Gastroesophageal sphincter (tissue), 4 donors: ENCODE results near the gene GZMA. TPM values are rescaled to one million over a fixed set of nuclear protein-coding genes. Genes with fewer than 3 reads are reported as not detected.

Source experiments
- ATAC-seq: fragments of 150-250 bp; one replicate; pipeline ENCODE4 v1.9.1; 2016; ENCODE audit warnings: mild to moderate bottlenecking, moderate library complexity
- H3K27ac ChIP-seq, 4 donors: fragments of 200-600 bp; sonication (generic) in 3 of 4; 1 replicate in 3 of 4; 2 replicates in 1 of 4; pipeline ENCODE4 v1.5.1; 2016 to 2019
- H3K27me3 ChIP-seq: fragments of 200-600 bp; sonication (generic); one replicate; pipeline ENCODE4 v1.5.1; 2019
- H3K36me3 ChIP-seq, 2 donors: fragments of 200-600 bp; sonication (generic); one replicate each; pipeline ENCODE4 v1.5.1; 2019; ENCODE audit warnings: control low read depth in 1 of 2
- H3K4me1 ChIP-seq, 3 donors: fragments of 200-600 bp; sonication (generic); 1 replicate in 2 of 3; 2 replicates in 1 of 3; pipeline ENCODE4 v1.5.1; 2016 to 2019; ENCODE audit warnings: control low read depth in 2 of 3
- H3K4me3 ChIP-seq, 2 donors: fragments of 200-600 bp; sonication (generic); one replicate each; pipeline ENCODE4 v1.5.1; 2019; ENCODE audit warnings: mild to moderate bottlenecking in 1 of 2, moderate library complexity in 1 of 2
- H3K9me3 ChIP-seq, 3 donors: fragments of 200-600 bp; sonication (generic); one replicate each; pipeline ENCODE4 v1.5.1; 2017 to 2019; ENCODE audit warnings: control low read depth in 2 of 3
- EP300 ChIP-seq: sonication (generic); formaldehyde crosslinking; IDR thresholded peaks from one replicate; pipeline ENCODE4 v1.6.1; 2017; ENCODE audit warnings: antibody characterized with exemption, mild to moderate bottlenecking
- POLR2A ChIP-seq, 2 donors: fragments of 450-650 bp; IDR thresholded peaks; one replicate each; pipeline ENCODE4 v1.6.1; 2017; ENCODE audit warnings: antibody characterized with exemption in 2 of 2, mild to moderate bottlenecking in 2 of 2, moderate library complexity in 1 of 2
- POLR2AphosphoS5 ChIP-seq: sonication (generic); formaldehyde crosslinking; IDR thresholded peaks from one replicate; pipeline ENCODE4 v1.6.1; 2017; ENCODE audit warnings: antibody characterized with exemption
- WGBS, 2 donors: methylation state at CpG; one replicate each; pipeline ENCODE4 v1.1.5; 2018; ENCODE audit warnings: low coverage in 1 of 2; 5-methylcytosine and 5-hydroxymethylcytosine counted together
- total RNA-seq, 4 donors: library from RNA; depleted of rRNA; stranded (reverse); fragments of >200 nt; gene quantifications; one replicate each; pipeline ENCODE4 v1.1.0, GENCODE V29; 2016
- TF ChIP-seq, protein P1 (sequence below), 4 experiments: fragments of 200-600 bp in 2 of 4; fragments of 450-650 bp in 2 of 4; sonication (generic) in 1 of 4; IDR thresholded peaks; one replicate each; pipeline ENCODE4 v1.5.1; 2017 to 2019; ENCODE audit warnings: antibody characterized with exemption in 4 of 4, mild to moderate bottlenecking in 2 of 4, moderate library complexity in 2 of 4

GZMA gene
- total RNA-seq, result 1 to 10 TPM in 1 of 4 donors, not detected in 3; 3.5 TPM

DNA sequence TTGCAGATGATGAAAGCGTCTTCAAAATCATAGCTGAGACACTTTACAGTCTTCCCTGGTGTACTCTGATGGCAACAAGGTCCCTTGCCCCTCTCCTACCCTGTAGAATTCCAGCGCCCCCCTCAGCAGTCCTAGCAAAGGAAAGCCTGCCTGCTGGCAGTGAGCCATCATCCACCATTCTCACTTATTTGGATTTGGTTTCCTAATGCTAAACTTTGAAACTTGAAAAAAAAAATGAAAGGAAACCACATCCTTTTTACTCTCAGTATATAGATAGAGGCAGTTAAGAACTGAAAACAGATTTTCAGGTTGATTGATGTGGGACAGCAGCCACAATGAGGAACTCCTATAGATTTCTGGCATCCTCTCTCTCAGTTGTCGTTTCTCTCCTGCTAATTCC lies at the start of gene GZMA:
Gene GZMA (plus strand): TSS at position 299 of the 400 bp plus-strand sequence. CDS start 37 bp downstream, at position 336.
- no peaks in the 10 kb centered on the region for H3K36me3 ChIP-seq
- 43 to 51% methylated on average over 2 to 3 of the region's 3 CpGs for WGBS, 2 donors
- TF ChIP-seq, protein P1, sequence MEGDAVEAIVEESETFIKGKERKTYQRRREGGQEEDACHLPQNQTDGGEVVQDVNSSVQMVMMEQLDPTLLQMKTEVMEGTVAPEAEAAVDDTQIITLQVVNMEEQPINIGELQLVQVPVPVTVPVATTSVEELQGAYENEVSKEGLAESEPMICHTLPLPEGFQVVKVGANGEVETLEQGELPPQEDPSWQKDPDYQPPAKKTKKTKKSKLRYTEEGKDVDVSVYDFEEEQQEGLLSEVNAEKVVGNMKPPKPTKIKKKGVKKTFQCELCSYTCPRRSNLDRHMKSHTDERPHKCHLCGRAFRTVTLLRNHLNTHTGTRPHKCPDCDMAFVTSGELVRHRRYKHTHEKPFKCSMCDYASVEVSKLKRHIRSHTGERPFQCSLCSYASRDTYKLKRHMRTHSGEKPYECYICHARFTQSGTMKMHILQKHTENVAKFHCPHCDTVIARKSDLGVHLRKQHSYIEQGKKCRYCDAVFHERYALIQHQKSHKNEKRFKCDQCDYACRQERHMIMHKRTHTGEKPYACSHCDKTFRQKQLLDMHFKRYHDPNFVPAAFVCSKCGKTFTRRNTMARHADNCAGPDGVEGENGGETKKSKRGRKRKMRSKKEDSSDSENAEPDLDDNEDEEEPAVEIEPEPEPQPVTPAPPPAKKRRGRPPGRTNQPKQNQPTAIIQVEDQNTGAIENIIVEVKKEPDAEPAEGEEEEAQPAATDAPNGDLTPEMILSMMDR (IDR thresholded peaks at IDR 0.05), result no peak
- TF ChIP-seq EP300, result no peak
- TF ChIP-seq POLR2AphosphoS5, result no peak
- no peak for TF ChIP-seq POLR2A (IDR thresholded peaks at IDR 0.05)
- ATAC-seq, result no peak
- no peaks in the 10 kb centered on the region for H3K27me3 ChIP-seq
- H3K27ac ChIP-seq, result no peak within 1 kb of the TSS
- peak within 1 kb of the TSS in 1 of 2 donors; percentile 1 for H3K4me3 ChIP-seq
- H3K9me3 ChIP-seq, result peaks cover 0 to 3% (median 0%) of the 10 kb centered on the region in 3 donors
- H3K4me1 ChIP-seq, result no peaks in the 10 kb centered on the region

DNA sequence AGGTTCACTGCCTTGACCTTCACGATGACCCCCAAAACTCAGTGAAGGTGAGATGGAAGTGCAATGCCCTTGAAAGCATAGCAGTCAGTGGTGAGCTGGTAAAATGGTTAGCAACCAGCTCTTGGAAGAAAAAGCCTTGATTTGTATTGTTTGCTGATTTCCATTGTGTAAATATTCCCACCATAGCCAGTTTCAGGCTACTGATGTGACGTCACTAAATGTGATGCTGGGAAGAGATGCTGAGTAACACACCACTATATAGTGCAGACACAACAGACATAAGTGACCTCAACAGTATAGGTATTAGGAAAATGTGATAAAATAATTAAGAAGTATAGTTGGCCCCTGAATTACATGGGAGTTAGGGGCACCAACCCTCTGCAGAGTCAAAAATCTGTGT lies 47.3 kb upstream of the GZMA start:
- Histone ChIP-seq H3K4me3 (no peak overlapping the region), H3K4me1 (no peaks in the 10 kb centered on the region), H3K36me3 (no peaks in the 10 kb centered on the region), H3K27ac (no peak overlapping the region), H3K9me3 (peaks cover 0 to 27% (median 0%) of the 10 kb centered on the region in 3 donors), H3K27me3 (peaks cover 3% of the 10 kb centered on the region)
- TF ChIP-seq POLR2AphosphoS5, result no peak
- no peak for TF ChIP-seq POLR2A (IDR thresholded peaks at IDR 0.05)
- no peak for TF ChIP-seq EP300
- TF ChIP-seq, protein P1 (IDR thresholded peaks at IDR 0.05), result no peak
- 67 to 80% methylated on average over 1 of the region's 2 CpGs for WGBS, 2 donors
- no peak for ATAC-seq

DNA sequence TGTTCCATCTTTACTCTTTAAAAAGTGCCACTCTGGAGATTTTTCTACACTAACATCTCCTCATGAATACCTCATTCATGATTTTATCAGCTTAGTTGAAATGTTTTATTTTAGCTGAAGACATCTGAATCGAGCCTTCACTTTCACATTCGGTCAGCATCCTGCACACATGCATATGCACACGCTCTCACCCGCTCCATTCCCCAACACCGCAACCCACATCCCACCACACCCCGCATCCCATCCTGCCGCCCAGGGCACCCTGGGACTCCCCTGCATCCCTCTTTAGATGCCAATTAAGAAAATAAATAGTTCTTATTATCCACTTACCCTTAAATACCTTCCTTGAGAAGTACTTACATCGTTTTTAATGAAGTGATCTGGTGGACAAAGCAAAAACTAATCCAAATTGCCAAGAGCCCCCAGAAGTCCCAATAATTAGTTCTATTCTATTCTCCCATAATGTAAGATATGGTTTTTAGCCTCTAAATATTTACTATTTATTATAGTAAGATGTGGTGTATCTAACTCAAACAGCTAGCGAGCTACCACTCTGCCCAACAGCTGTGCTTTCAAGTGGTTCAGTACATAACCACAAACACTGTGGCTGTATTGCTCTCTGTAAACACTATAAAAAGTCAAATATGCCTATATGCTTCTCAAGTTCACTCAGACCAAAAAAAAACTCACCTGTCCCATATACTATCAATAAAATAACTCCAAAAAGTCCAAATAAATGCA lies 40.2 kb upstream of the GZMA start:
- H3K27ac ChIP-seq, result no peak overlapping the region
- TF ChIP-seq EP300, result no peak
- no peak for TF ChIP-seq POLR2A (IDR thresholded peaks at IDR 0.05)
- TF ChIP-seq POLR2AphosphoS5, result no peak
- TF ChIP-seq, protein P1 (IDR thresholded peaks at IDR 0.05), result no peak
- H3K4me3 ChIP-seq, result no peak overlapping the region
- no peak for ATAC-seq
- 87 to 88% methylated on average over 9 of the region's 9 CpGs for WGBS, 2 donors
- H3K27me3 ChIP-seq, result peaks cover 3% of the 10 kb centered on the region
- H3K36me3 ChIP-seq, result no peaks in the 10 kb centered on the region
- H3K4me1 ChIP-seq, result no peaks in the 10 kb centered on the region
- no peaks in the 10 kb centered on the region for H3K9me3 ChIP-seq

DNA sequence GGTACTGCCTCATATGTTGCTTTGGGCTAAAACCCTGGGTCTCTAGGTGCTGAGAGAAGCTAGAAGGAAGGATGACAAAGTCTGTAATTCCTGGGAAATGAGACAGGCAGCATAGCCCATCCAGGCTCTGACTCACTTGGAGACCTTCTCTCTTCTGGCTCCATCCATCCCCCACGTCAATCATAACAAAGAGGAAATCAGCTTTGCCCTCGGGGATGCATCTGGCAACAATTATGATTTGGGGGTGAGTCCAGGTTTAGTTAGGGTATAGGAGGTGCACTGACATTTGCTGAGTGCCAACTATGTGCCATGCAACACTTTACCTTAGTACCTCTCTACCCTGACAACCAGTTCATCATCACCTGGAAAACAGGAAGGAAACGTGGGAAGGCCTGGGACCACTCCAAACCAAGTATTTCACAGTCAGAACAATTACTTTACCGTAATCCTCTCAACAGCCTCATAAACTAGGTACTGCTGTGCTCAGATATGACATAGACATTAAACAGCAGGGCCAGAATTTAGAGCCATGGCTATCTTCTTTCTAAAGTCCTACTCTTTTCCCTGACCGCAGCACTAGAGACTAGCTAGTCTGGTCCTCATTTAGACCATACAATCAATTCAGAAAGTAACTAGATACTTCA lies 39.1 kb upstream of the GZMA start:
- TF ChIP-seq POLR2AphosphoS5 (no peak), POLR2A (IDR thresholded peaks at IDR 0.05) (no peak), EP300 (no peak)
- TF ChIP-seq, protein P1 (IDR thresholded peaks at IDR 0.05), result no peak
- no peaks in the 10 kb centered on the region for H3K4me1 ChIP-seq
- no peak overlapping the region for H3K27ac ChIP-seq
- no peaks in the 10 kb centered on the region for H3K36me3 ChIP-seq
- ATAC-seq, result no peak
- no peaks in the 10 kb centered on the region for H3K9me3 ChIP-seq
- no peaks in the 10 kb centered on the region for H3K27me3 ChIP-seq
- H3K4me3 ChIP-seq, result no peak overlapping the region
- 46 to 47% methylated on average over 3 to 5 of the region's 5 CpGs for whole genome bisulfite sequencing, 2 donors

DNA sequence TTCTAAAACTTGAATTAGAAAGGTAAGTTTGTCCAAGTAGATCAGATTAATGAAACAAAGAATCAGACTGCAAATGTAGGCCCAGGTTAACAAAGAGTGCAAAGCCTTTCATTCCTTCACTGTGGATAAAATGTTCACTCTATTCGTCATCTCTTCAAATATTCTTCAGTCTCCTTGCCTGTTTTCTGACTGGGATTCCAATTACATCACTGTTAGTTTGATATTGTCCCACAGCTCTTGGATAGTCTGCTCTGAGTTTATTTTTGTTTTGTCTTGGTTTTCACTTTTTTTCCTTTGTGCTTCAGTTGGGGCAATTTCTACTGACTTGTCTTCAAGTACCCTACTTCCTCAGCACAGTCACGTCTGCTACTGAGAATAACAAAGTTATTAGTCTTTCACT lies 38.5 kb upstream of the GZMA start:
- Histone ChIP-seq H3K4me1 (no peaks in the 10 kb centered on the region), H3K27ac (no peak overlapping the region), H3K27me3 (no peaks in the 10 kb centered on the region), H3K4me3 (no peak overlapping the region), H3K36me3 (no peaks in the 10 kb centered on the region), H3K9me3 (no peaks in the 10 kb centered on the region)
- ATAC-seq, result no peak
- 60 to 63% methylated on average over 2 of the region's 2 CpGs for whole genome bisulfite sequencing, 2 donors
- no peak for TF ChIP-seq POLR2AphosphoS5
- TF ChIP-seq POLR2A (IDR thresholded peaks at IDR 0.05), result no peak
- TF ChIP-seq, protein P1 (IDR thresholded peaks at IDR 0.05), result no peak
- TF ChIP-seq EP300, result no peak
